ENCODE data around the gene PTPN1. TPM values are rescaled to one million over a fixed set of nuclear protein-coding genes. Genes with fewer than 3 reads are reported as not detected.
"Not testable (repeated sequence)": the region's sequence is repeated elsewhere in the genome, so short reads cannot be mapped to it uniquely, and the experiment has no call there.

PTPN1 gene
- total and polyA plus RNA-seq, 4 donors, result 51.4 to 80.4 (median 64.7) TPM

DNA sequence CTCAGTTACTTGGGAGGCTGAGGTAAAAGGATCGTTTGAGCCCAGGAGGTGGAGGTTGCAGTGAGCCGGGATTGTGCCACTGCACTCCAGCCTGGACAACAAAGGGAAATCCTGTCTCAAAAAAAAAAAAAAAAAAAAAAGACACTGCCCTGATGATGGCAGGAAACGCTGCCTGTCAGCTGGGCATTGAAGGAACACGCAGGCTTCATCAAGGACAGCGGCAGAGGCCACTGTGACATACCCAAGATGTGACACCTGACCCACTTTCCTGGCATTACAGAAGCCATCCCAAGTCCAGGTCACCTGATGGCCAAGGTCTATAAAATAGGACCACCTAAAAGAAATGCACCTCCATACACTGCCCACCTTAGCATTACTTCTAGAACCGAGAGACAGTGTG, 105.2 kb downstream of the PTPN1 start:
- peaks cover 0 to 3% (median 0%) of the 10 kb centered on the region in 5 donors for H3K4me1 ChIP-seq (ENCODE audit: control insufficient read depth in 5 of 5, insufficient read depth in 5 of 5, low read length in 5 of 5)
- H3K27ac ChIP-seq (ENCODE audit: low read depth in 1 of 2, low read length in 1 of 2), result peak overlapping the region in 1 of 2 donors; percentile 18
- no peak for DNase-seq
- 76 to 82% methylated on average over 6 of the region's 6 CpGs for WGBS, 2 donors
- H3K9me3 ChIP-seq (ENCODE audit: control insufficient read depth in 4 of 4, insufficient read depth in 3 of 4, low read length in 3 of 4), result no peaks in the 10 kb centered on the region
- no peak for ATAC-seq (ENCODE audit: insufficient read depth, low FRiP score)
- H3K9ac ChIP-seq (ENCODE audit: insufficient read depth in 1 of 2, low read length in 2 of 2), result no peak overlapping the region
- TF ChIP-seq, protein P1, sequence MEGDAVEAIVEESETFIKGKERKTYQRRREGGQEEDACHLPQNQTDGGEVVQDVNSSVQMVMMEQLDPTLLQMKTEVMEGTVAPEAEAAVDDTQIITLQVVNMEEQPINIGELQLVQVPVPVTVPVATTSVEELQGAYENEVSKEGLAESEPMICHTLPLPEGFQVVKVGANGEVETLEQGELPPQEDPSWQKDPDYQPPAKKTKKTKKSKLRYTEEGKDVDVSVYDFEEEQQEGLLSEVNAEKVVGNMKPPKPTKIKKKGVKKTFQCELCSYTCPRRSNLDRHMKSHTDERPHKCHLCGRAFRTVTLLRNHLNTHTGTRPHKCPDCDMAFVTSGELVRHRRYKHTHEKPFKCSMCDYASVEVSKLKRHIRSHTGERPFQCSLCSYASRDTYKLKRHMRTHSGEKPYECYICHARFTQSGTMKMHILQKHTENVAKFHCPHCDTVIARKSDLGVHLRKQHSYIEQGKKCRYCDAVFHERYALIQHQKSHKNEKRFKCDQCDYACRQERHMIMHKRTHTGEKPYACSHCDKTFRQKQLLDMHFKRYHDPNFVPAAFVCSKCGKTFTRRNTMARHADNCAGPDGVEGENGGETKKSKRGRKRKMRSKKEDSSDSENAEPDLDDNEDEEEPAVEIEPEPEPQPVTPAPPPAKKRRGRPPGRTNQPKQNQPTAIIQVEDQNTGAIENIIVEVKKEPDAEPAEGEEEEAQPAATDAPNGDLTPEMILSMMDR (IDR thresholded peaks at IDR 0.05; ENCODE audit: control extremely low read depth, extremely low read depth), result no peak
- H3K4me3 ChIP-seq, result no peak overlapping the region
- no peaks in the 10 kb centered on the region for H3K27me3 ChIP-seq (ENCODE audit: control insufficient read depth in 3 of 3, insufficient read depth in 3 of 3, low read length in 2 of 3)
- no peaks in the 10 kb centered on the region for H3K36me3 ChIP-seq (ENCODE audit: control insufficient read depth in 4 of 4, insufficient read depth in 4 of 4, low read length in 4 of 4)

DNA sequence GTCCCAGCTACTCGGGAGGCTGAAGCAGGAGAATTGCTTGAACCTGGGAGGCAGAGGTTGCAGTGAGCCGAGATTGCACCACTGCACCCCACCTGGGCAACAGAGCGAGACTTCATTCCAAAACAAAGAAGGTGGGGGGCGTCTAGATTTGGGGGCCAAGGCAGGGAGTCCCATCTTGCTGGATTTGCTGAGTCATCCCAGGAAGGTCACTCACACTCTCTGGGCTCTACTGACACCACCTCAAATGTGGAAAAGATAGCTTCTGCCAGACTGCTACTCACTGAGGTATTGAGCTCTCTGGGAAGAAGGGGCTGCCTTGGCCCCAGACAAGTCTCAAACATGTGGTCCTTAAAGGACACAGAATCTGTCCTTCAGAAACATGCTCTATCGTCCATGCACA, 106.8 kb downstream of the PTPN1 start:
- H3K9me3 ChIP-seq (ENCODE audit: control insufficient read depth in 4 of 4, insufficient read depth in 3 of 4, low read length in 3 of 4), result peaks cover 0 to 10% (median 4%) of the 10 kb centered on the region in 4 donors
- no peaks in the 10 kb centered on the region for H3K36me3 ChIP-seq (ENCODE audit: control insufficient read depth in 4 of 4, insufficient read depth in 4 of 4, low read length in 4 of 4)
- no peak overlapping the region for H3K4me3 ChIP-seq
- no peaks in the 10 kb centered on the region for H3K27me3 ChIP-seq (ENCODE audit: control insufficient read depth in 3 of 3, insufficient read depth in 3 of 3, low read length in 2 of 3)
- ATAC-seq (ENCODE audit: insufficient read depth, low FRiP score), result no peak
- H3K4me1 ChIP-seq (ENCODE audit: control insufficient read depth in 5 of 5, insufficient read depth in 5 of 5, low read length in 5 of 5), result peaks cover 0 to 1% (median 0%) of the 10 kb centered on the region in 5 donors
- WGBS, 2 donors, result 96% methylated on average over 5 of the region's 5 CpGs
- no peak overlapping the region for H3K27ac ChIP-seq (ENCODE audit: low read depth in 1 of 2, low read length in 1 of 2)
- DNase-seq, result no peak
- TF ChIP-seq, protein P1 (IDR thresholded peaks at IDR 0.05; ENCODE audit: control extremely low read depth, extremely low read depth), result no peak
- H3K9ac ChIP-seq (ENCODE audit: insufficient read depth in 1 of 2, low read length in 2 of 2), result no peak overlapping the region

DNA sequence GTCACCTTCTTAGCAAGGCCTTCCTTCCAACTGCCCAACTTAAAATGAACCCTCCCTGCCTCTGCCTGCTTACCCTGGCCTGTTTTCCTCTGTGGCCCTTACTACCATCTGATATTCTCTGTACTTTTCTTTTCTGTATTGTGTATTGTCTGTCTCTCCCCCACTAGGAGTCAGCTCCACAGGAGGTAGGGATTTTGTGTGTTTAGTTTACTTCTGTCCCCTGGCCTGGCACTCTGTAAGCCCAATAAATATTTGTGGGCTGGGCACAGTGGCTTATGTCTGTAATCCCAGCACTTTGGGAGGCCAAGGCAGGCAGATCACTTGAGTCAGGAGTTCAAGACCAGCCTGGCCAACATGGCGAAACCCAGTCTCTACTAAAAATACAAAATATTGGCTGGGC, 108.4 kb downstream of the PTPN1 start:
- DNase-seq, result no peak
- 95 to 98% methylated on average over 1 of the region's 1 CpG for WGBS, 2 donors
- Histone ChIP-seq H3K4me3 (no peak overlapping the region), H3K36me3 (ENCODE audit: control insufficient read depth in 4 of 4, insufficient read depth in 4 of 4, low read length in 4 of 4) (no peaks in the 10 kb centered on the region), H3K27me3 (ENCODE audit: control insufficient read depth in 3 of 3, insufficient read depth in 3 of 3, low read length in 2 of 3) (no peaks in the 10 kb centered on the region), H3K27ac (ENCODE audit: low read depth in 1 of 2, low read length in 1 of 2) (peak overlapping the region in 1 of 2 donors; percentile 42), H3K9ac (ENCODE audit: insufficient read depth in 1 of 2, low read length in 2 of 2) (no peak overlapping the region), H3K9me3 (ENCODE audit: control insufficient read depth in 4 of 4, insufficient read depth in 3 of 4, low read length in 3 of 4) (peaks cover 0 to 10% (median 4%) of the 10 kb centered on the region in 4 donors), H3K4me1 (ENCODE audit: control insufficient read depth in 5 of 5, insufficient read depth in 5 of 5, low read length in 5 of 5) (peaks cover 0 to 1% (median 0%) of the 10 kb centered on the region in 5 donors)
- TF ChIP-seq, protein P1 (IDR thresholded peaks at IDR 0.05; ENCODE audit: control extremely low read depth, extremely low read depth), result no peak
- ATAC-seq (ENCODE audit: insufficient read depth, low FRiP score), result no peak

DNA sequence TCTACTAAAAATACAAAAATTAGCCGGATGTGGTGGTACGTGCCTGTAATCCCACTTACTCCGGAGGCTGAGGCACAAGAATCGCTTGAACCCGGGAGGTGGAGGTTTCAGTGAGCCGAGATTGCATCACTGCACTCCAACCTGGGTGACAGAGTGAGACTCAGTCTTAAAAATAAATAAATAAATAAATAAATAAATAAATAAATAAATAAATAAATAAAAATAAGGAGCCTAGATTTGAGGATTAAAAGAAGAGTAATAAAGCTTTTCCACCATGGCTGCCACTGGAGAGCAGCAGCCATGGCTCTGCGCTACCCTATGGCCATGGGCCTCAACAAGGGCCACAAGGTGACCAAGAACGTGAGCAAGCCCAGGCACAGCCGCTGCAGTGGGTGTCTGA, 110.3 kb downstream of the PTPN1 start:
- DNase-seq; H3K4me1 ChIP-seq (ENCODE audit: control insufficient read depth in 5 of 5, insufficient read depth in 5 of 5, low read length in 5 of 5); H3K9ac ChIP-seq (ENCODE audit: insufficient read depth in 1 of 2, low read length in 2 of 2); H3K27ac ChIP-seq (ENCODE audit: low read depth in 1 of 2, low read length in 1 of 2); H3K36me3 ChIP-seq (ENCODE audit: control insufficient read depth in 4 of 4, insufficient read depth in 4 of 4, low read length in 4 of 4); H3K4me3 ChIP-seq; H3K9me3 ChIP-seq (ENCODE audit: control insufficient read depth in 4 of 4, insufficient read depth in 3 of 4, low read length in 3 of 4); ATAC-seq (ENCODE audit: insufficient read depth, low FRiP score); H3K27me3 ChIP-seq (ENCODE audit: control insufficient read depth in 3 of 3, insufficient read depth in 3 of 3, low read length in 2 of 3): not testable (repeated sequence)
- 95 to 98% methylated on average over 9 of the region's 9 CpGs for WGBS, 2 donors

Measured in lung (tissue), 12 donors.